ENCODE measurements around the gene ITPRIP. TPM values are rescaled to one million over a fixed set of nuclear protein-coding genes. Genes with fewer than 3 reads are reported as not detected.
A peak's percentile ranks its signal among the peaks of the same experiment; 100 is the strongest.

The ITPRIP gene
- polyA plus RNA-seq, 1 donor (not counting 4 experiments of a cell fraction or from before 2014, with no cell fraction given) = 12.1 TPM

- H3K36me3 ChIP-seq (ENCODE audit: control insufficient read depth in 2 of 2, extremely low read depth in 1 of 2, insufficient read depth in 2 of 2, low read length in 2 of 2) = peaks cover 10 to 12% of the 10 kb centered on the region in 2 experiments
These were observed 70.4 kb downstream of the ITPRIP start for GRCh38 chr10:104267721-104268404.

GRCh38 chr10:104264783-104265182 lies 73.5 kb downstream of the ITPRIP start:
- H3K36me3 ChIP-seq (ENCODE audit: control insufficient read depth in 2 of 2, extremely low read depth in 1 of 2, insufficient read depth in 2 of 2, low read length in 2 of 2) = peaks cover 20 to 27% of the 10 kb centered on the region in 2 experiments
- H3K4me3 ChIP-seq (ENCODE audit: control insufficient read depth in 2 of 3, extremely low read depth in 1 of 3, insufficient read depth in 2 of 3, low read depth in 1 of 3, low read length in 3 of 3) = no peak overlapping the region
- H3K79me2 ChIP-seq (ENCODE audit: control insufficient read depth, insufficient read depth, low read length) = peaks cover 42% of the 10 kb centered on the region
- H3K9me1 ChIP-seq (ENCODE audit: control insufficient read depth, extremely low read depth, insufficient read depth, low read length) = no peaks in the 10 kb centered on the region
- H3K27me3 ChIP-seq (ENCODE audit: control insufficient read depth, extremely low read depth, insufficient read depth, low read length) = no peaks in the 10 kb centered on the region
- H3K9me3 ChIP-seq (ENCODE audit: control insufficient read depth, low read depth, low read length) = no peaks in the 10 kb centered on the region
- no peak overlapping the region for H3K9ac ChIP-seq (ENCODE audit: control insufficient read depth, extremely low read depth, insufficient read depth, low read length)
- dilution Hi-C loops (cut with MboI; ENCODE audit: extremely low pct_ligation_motif_present, low sequenced_read_pairs) = no loop called here
- H4K20me1 ChIP-seq (ENCODE audit: control insufficient read depth, extremely low read depth, insufficient read depth, low read length) = no peaks in the 10 kb centered on the region
- DNase-seq (ENCODE audit: low read depth, low spot score) (no peak), FAIRE-seq (no peak)
- H3K4me1 ChIP-seq (ENCODE audit: control insufficient read depth, extremely low read depth, insufficient read depth, low read length) = peaks cover 27% of the 10 kb centered on the region
- H3K4me2 ChIP-seq (ENCODE audit: control insufficient read depth, extremely low read depth, insufficient read depth, low read depth, low read length) = no peak overlapping the region
- TF ChIP-seq CTCF (optimal IDR thresholded peaks at IDR 0.05 in 1 of 3, IDR thresholded peaks at IDR 0.05 in 1 of 3, conservative IDR thresholded peaks at IDR 0.05 in 1 of 3; ENCODE audit: extremely low read depth in 1 of 3, insufficient read depth in 2 of 3, low read length in 3 of 3) = no peak
- TF ChIP-seq EZH2 (IDR thresholded peaks at IDR 0.05; ENCODE audit: low read length) = no peak
- no peak overlapping the region for H2AFZ ChIP-seq (ENCODE audit: control insufficient read depth, low read length)
- no peak overlapping the region for H3K27ac ChIP-seq (ENCODE audit: control insufficient read depth, insufficient read depth, low read length)

More at GRCh38 chr10:104267721-104268404, 70.4 kb downstream of the ITPRIP start:
- H3K4me1 ChIP-seq (ENCODE audit: control insufficient read depth, extremely low read depth, insufficient read depth, low read length) = peaks cover 8% of the 10 kb centered on the region
- TF ChIP-seq EZH2 (IDR thresholded peaks at IDR 0.05; ENCODE audit: low read length) (no peak), CTCF (optimal IDR thresholded peaks at IDR 0.05 in 1 of 3, IDR thresholded peaks at IDR 0.05 in 1 of 3, conservative IDR thresholded peaks at IDR 0.05 in 1 of 3; ENCODE audit: extremely low read depth in 1 of 3, insufficient read depth in 2 of 3, low read length in 3 of 3) (no peak)
- DNase-seq (ENCODE audit: low read depth, low spot score) (no peak), FAIRE-seq (no peak)
- no peaks in the 10 kb centered on the region for H3K27me3 ChIP-seq (ENCODE audit: control insufficient read depth, extremely low read depth, insufficient read depth, low read length)
- no peaks in the 10 kb centered on the region for H3K9me3 ChIP-seq (ENCODE audit: control insufficient read depth, low read depth, low read length)
- H3K4me3 ChIP-seq (ENCODE audit: control insufficient read depth in 2 of 3, extremely low read depth in 1 of 3, insufficient read depth in 2 of 3, low read depth in 1 of 3, low read length in 3 of 3) = peak overlapping the region; percentile 58 to 75 (median 61)
- peak overlapping the region; percentile 77 for H3K27ac ChIP-seq (ENCODE audit: control insufficient read depth, insufficient read depth, low read length)
- no peak overlapping the region for H2AFZ ChIP-seq (ENCODE audit: control insufficient read depth, low read length)
- H3K9ac ChIP-seq (ENCODE audit: control insufficient read depth, extremely low read depth, insufficient read depth, low read length) = peak overlapping the region; percentile 96
- H3K79me2 ChIP-seq (ENCODE audit: control insufficient read depth, insufficient read depth, low read length) = peaks cover 29% of the 10 kb centered on the region
- dilution Hi-C loops (cut with MboI; ENCODE audit: extremely low pct_ligation_motif_present, low sequenced_read_pairs) = no loop called here
- H4K20me1 ChIP-seq (ENCODE audit: control insufficient read depth, extremely low read depth, insufficient read depth, low read length) = no peaks in the 10 kb centered on the region
- H3K4me2 ChIP-seq (ENCODE audit: control insufficient read depth, extremely low read depth, insufficient read depth, low read depth, low read length) = peak overlapping the region; percentile 75
- no peaks in the 10 kb centered on the region for H3K9me1 ChIP-seq (ENCODE audit: control insufficient read depth, extremely low read depth, insufficient read depth, low read length)
